ENCODE data around the gene MRPL23.

Gene MRPL23

GRCh38 chr11:1958367-1958766 is 11.2 kb downstream of the MRPL23 start:
- H3F3A ChIP-seq (ENCODE audit: low read depth), result no peaks in the 10 kb centered on the region
- H3K4me1 ChIP-seq (ENCODE audit: insufficient read depth, low read length, poor library complexity, severe bottlenecking), result no peaks in the 10 kb centered on the region
- no peaks in the 10 kb centered on the region for H3K36me3 ChIP-seq (ENCODE audit: insufficient read depth, low read length)
- no peak overlapping the region for H3K9ac ChIP-seq (ENCODE audit: low read depth, low read length, poor library complexity, severe bottlenecking)
- H3K79me2 ChIP-seq (ENCODE audit: insufficient read depth, low read length), result no peaks in the 10 kb centered on the region
- no peaks in the 10 kb centered on the region for H3K9me2 ChIP-seq (replicated peaks; ENCODE audit: low read depth, low read length)
- H4K20me1 ChIP-seq (ENCODE audit: insufficient read depth, low read length, poor library complexity, severe bottlenecking), result no peaks in the 10 kb centered on the region
- H3K27me3 ChIP-seq (ENCODE audit: insufficient read depth, low read length, poor library complexity, severe bottlenecking), result no peaks in the 10 kb centered on the region
- H3K4me2 ChIP-seq (ENCODE audit: low read depth, low read length, poor library complexity, severe bottlenecking), result no peak overlapping the region
- no peak for TF ChIP-seq EZH2phosphoT487 (IDR thresholded peaks at IDR 0.05; ENCODE audit: borderline replicate concordance)
- TF ChIP-seq CTCF (conservative IDR thresholded peaks at IDR 0.05; ENCODE audit: low read length), result no peak
- no peaks in the 10 kb centered on the region for H3K9me3 ChIP-seq (ENCODE audit: insufficient read depth, low read depth, low read length)
- H3K4me3 ChIP-seq (ENCODE audit: low read length, poor library complexity, severe bottlenecking), result no peak overlapping the region
- H2AFZ ChIP-seq (ENCODE audit: low read length), result no peak overlapping the region

GRCh38 chr11:1959786-1960185 is 12.7 kb downstream of the MRPL23 start:
- Histone ChIP-seq H3F3A (ENCODE audit: low read depth) (no peaks in the 10 kb centered on the region), H3K9me3 (ENCODE audit: insufficient read depth, low read depth, low read length) (no peaks in the 10 kb centered on the region), H3K4me1 (ENCODE audit: insufficient read depth, low read length, poor library complexity, severe bottlenecking) (no peaks in the 10 kb centered on the region), H3K4me3 (ENCODE audit: low read length, poor library complexity, severe bottlenecking) (no peak overlapping the region), H4K20me1 (ENCODE audit: insufficient read depth, low read length, poor library complexity, severe bottlenecking) (no peaks in the 10 kb centered on the region), H3K9ac (ENCODE audit: low read depth, low read length, poor library complexity, severe bottlenecking) (no peak overlapping the region), H3K36me3 (ENCODE audit: insufficient read depth, low read length) (no peaks in the 10 kb centered on the region), H3K79me2 (ENCODE audit: insufficient read depth, low read length) (no peaks in the 10 kb centered on the region), H2AFZ (ENCODE audit: low read length) (no peak overlapping the region), H3K9me2 (replicated peaks; ENCODE audit: low read depth, low read length) (no peaks in the 10 kb centered on the region), H3K27me3 (ENCODE audit: insufficient read depth, low read length, poor library complexity, severe bottlenecking) (no peaks in the 10 kb centered on the region), H3K4me2 (ENCODE audit: low read depth, low read length, poor library complexity, severe bottlenecking) (no peak overlapping the region)
- no peak for TF ChIP-seq EZH2phosphoT487 (IDR thresholded peaks at IDR 0.05; ENCODE audit: borderline replicate concordance)
- TF ChIP-seq CTCF (conservative IDR thresholded peaks at IDR 0.05; ENCODE audit: low read length), result no peak

DNA sequence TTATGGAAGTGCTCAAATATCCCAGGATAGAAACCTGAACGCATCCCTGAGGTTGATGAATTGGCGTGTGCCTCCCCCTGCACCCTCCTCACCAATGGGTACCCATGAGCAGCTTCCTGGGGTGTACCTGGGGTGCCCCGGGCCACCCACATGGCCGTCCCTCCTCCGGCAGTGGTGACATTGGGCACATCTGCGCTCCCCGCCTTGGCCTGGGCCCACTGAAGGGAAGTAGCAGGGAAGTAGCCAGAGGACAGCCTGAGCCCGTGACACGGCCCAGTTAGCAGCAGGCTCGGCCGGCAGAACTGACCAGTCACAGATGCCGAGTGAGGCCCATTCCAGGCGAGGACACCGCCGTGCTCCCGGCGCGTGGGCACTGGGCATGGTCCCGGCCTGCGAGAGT is 16.7 kb downstream of the MRPL23 start:
- Histone ChIP-seq H3K9ac (ENCODE audit: low read depth, low read length, poor library complexity, severe bottlenecking) (no peak overlapping the region), H3K9me3 (ENCODE audit: insufficient read depth, low read depth, low read length) (no peaks in the 10 kb centered on the region), H3K27me3 (ENCODE audit: insufficient read depth, low read length, poor library complexity, severe bottlenecking) (no peaks in the 10 kb centered on the region), H3K9me2 (replicated peaks; ENCODE audit: low read depth, low read length) (no peaks in the 10 kb centered on the region), H3K79me2 (ENCODE audit: insufficient read depth, low read length) (no peaks in the 10 kb centered on the region), H4K20me1 (ENCODE audit: insufficient read depth, low read length, poor library complexity, severe bottlenecking) (no peaks in the 10 kb centered on the region), H3F3A (ENCODE audit: low read depth) (no peaks in the 10 kb centered on the region), H3K4me1 (ENCODE audit: insufficient read depth, low read length, poor library complexity, severe bottlenecking) (no peaks in the 10 kb centered on the region), H2AFZ (ENCODE audit: low read length) (no peak overlapping the region), H3K4me3 (ENCODE audit: low read length, poor library complexity, severe bottlenecking) (no peak overlapping the region), H3K4me2 (ENCODE audit: low read depth, low read length, poor library complexity, severe bottlenecking) (no peak overlapping the region), H3K36me3 (ENCODE audit: insufficient read depth, low read length) (no peaks in the 10 kb centered on the region)
- TF ChIP-seq EZH2phosphoT487 (IDR thresholded peaks at IDR 0.05; ENCODE audit: borderline replicate concordance) (no peak), CTCF (conservative IDR thresholded peaks at IDR 0.05; ENCODE audit: low read length) (no peak)

All from Loucy (cell line).